Sigmoid colon (tissue), 4 donors: ENCODE results near the gene SLC51A.

ENCODE experiments used
- CTCF ChIP-seq, 4 experiments: fragments of 450-650 bp in 3 of 4; fragments of 200-600 bp in 1 of 4; IDR thresholded peaks; one replicate each; pipeline ENCODE4 v1.5.1; 2016 to 2019; ENCODE audit warnings: antibody characterized with exemption in 4 of 4, mild to moderate bottlenecking in 3 of 4, moderate library complexity in 2 of 4
- POLR2AphosphoS5 ChIP-seq, 4 donors: sonication (generic); formaldehyde crosslinking; IDR thresholded peaks; one replicate each; pipeline ENCODE4 v1.6.1; 2017; ENCODE audit warnings: antibody characterized with exemption in 4 of 4

- no peak for TF ChIP-seq CTCF (IDR thresholded peaks at IDR 0.05)
- no peak for TF ChIP-seq POLR2AphosphoS5 (IDR thresholded peaks at IDR 0.05)
Measured at GRCh38 chr3:196202516-196202970, 13.8 kb upstream of the SLC51A start.
